Fibroblast of lung (primary cell): Measurements from ENCODE around the gene MED15. TPM values are rescaled to one million over a fixed set of nuclear protein-coding genes. Genes with fewer than 3 reads are reported as not detected.

Source experiments
- DNase-seq, 2 donors: peaks; one replicate each; pipeline versions ENCODE4 v3.0.0 to v3.0.0-alpha.2; 2010; ENCODE audit warnings: low read depth in 2 of 2
- H2AFZ ChIP-seq: 2 replicates; pipeline ENCODE4 v1.5.1; 2012; ENCODE audit warnings: low read length, control low read depth, inconsistent platforms
- H3K27ac ChIP-seq: 2 replicates; pipeline ENCODE4 v1.5.1; 2011; ENCODE audit warnings: low read length, control low read depth; ENCODE audit not compliant: insufficient read depth
- H3K27me3 ChIP-seq: 2 replicates; pipeline ENCODE4 v1.5.1; 2011; ENCODE audit warnings: mild to moderate bottlenecking, low read length; ENCODE audit not compliant: control insufficient read depth, insufficient read depth
- H3K36me3 ChIP-seq: 2 replicates; pipeline ENCODE4 v1.5.1; 2011; ENCODE audit warnings: low read length; ENCODE audit not compliant: control insufficient read depth, insufficient read depth
- H3K4me1 ChIP-seq: 2 replicates; pipeline ENCODE4 v1.5.1; 2011; ENCODE audit warnings: low read length; ENCODE audit not compliant: control insufficient read depth, insufficient read depth; ENCODE audit errors: extremely low read depth
- H3K4me2 ChIP-seq: 2 replicates; pipeline ENCODE4 v1.5.1; 2011; ENCODE audit warnings: low read length, control low read depth; ENCODE audit not compliant: insufficient read depth; ENCODE audit errors: extremely low read depth
- H3K4me3 ChIP-seq, 4 experiments: fragments of 200-600 bp in 1 of 4; sonication (generic) in 1 of 4; replicated peaks in 1 of 4; 2 replicates each; pipeline ENCODE4 v1.5.1; 2011 to 2016; ENCODE audit warnings: low read length in 4 of 4, low read depth in 3 of 4, mild to moderate bottlenecking in 3 of 4, control low read depth in 2 of 4, inconsistent platforms in 1 of 4, mixed read lengths in 1 of 4; ENCODE audit not compliant: insufficient read depth in 1 of 4; ENCODE audit errors: control extremely low read depth in 1 of 4
- H3K79me2 ChIP-seq: 2 replicates; pipeline ENCODE4 v1.5.1; 2012; ENCODE audit warnings: mild to moderate bottlenecking, low read length, inconsistent platforms; ENCODE audit not compliant: control insufficient read depth, insufficient read depth
- H3K9ac ChIP-seq: 2 replicates; pipeline ENCODE4 v1.5.1; 2011; ENCODE audit warnings: mild to moderate bottlenecking, low read length, control low read depth; ENCODE audit not compliant: insufficient read depth
- H3K9me3 ChIP-seq: 2 replicates; pipeline ENCODE4 v1.5.1; 2012; ENCODE audit warnings: low read depth, low read length; ENCODE audit not compliant: control insufficient read depth, insufficient read depth
- H4K20me1 ChIP-seq: 2 replicates; pipeline ENCODE4 v1.5.1; 2011; ENCODE audit warnings: low read length; ENCODE audit not compliant: control insufficient read depth, insufficient read depth; ENCODE audit errors: extremely low read depth
- CTCF ChIP-seq, 2 donors: IDR thresholded peaks in 1 of 2; conservative IDR thresholded peaks in 1 of 2; 1 replicate in 1 of 2; 2 replicates in 1 of 2; pipeline ENCODE4 v1.5.1; 2011 to 2012; ENCODE audit warnings: low read length in 2 of 2, control low read depth in 1 of 2, inconsistent platforms in 1 of 2, low read depth in 1 of 2, mild to moderate bottlenecking in 1 of 2
- EZH2 ChIP-seq: IDR thresholded peaks from 2 replicates; pipeline ENCODE4 v1.5.1; 2012; ENCODE audit warnings: low read length, control low read depth, mild to moderate bottlenecking; ENCODE audit errors: missing control alignments
- polyA plus RNA-seq, 2 donors: library from polyadenylated mRNA; depleted of rRNA in 1 of 2; stranded (reverse) in 1 of 2; unstranded in 1 of 2; fragments of >200 nt; gene quantifications; 2 replicates each; pipeline ENCODE4 v1.2.1, GENCODE V29; 2011 to 2012; ENCODE audit warnings: missing spikeins in 1 of 2
- total RNA-seq: library from RNA; depleted of rRNA; stranded (reverse); fragments of >200 nt; gene quantifications from 2 replicates; pipeline ENCODE4 v1.2.1, GENCODE V29; 2014

Gene MED15
- total and polyA plus RNA-seq, 2 donors (not counting 1 experiment from before 2014, with no cell fraction given), result 28.6 TPM

- DNase-seq, result no peak
- Histone ChIP-seq H3K4me2 (no peak overlapping the region), H3K27ac (no peak overlapping the region), H2AFZ (no peak overlapping the region), H3K36me3 (peaks cover 21% of the 10 kb centered on the region), H3K79me2 (peaks cover 49% of the 10 kb centered on the region), H3K4me1 (peaks cover 7% of the 10 kb centered on the region), H4K20me1 (no peaks in the 10 kb centered on the region), H3K4me3 (no peak overlapping the region), H3K27me3 (no peaks in the 10 kb centered on the region), H3K9ac (no peak overlapping the region), H3K9me3 (no peaks in the 10 kb centered on the region)
- TF ChIP-seq EZH2 (no peak), CTCF (conservative IDR thresholded peaks at IDR 0.05 in 1 of 2, IDR thresholded peaks at IDR 0.05 in 1 of 2; ENCODE audit: low read depth in 1 of 2, low read length in 2 of 2) (no peak)
These were observed 51.9 kb downstream of the MED15 start for GRCh38 chr22:20559174-20559760.

GRCh38 chr22:20560716-20561115 lies 53.3 kb downstream of the MED15 start:
- H4K20me1 ChIP-seq, result no peaks in the 10 kb centered on the region
- DNase-seq, result no peak
- H3K9me3 ChIP-seq, result no peaks in the 10 kb centered on the region
- no peaks in the 10 kb centered on the region for H3K27me3 ChIP-seq
- H3K36me3 ChIP-seq, result peaks cover 23% of the 10 kb centered on the region
- H3K4me1 ChIP-seq, result peaks cover 7% of the 10 kb centered on the region
- H3K4me3 ChIP-seq, result no peak overlapping the region
- no peak overlapping the region for H3K9ac ChIP-seq
- TF ChIP-seq CTCF (conservative IDR thresholded peaks at IDR 0.05 in 1 of 2, IDR thresholded peaks at IDR 0.05 in 1 of 2; ENCODE audit: low read depth in 1 of 2, low read length in 2 of 2) (no peak), EZH2 (no peak)
- H3K79me2 ChIP-seq, result peaks cover 37% of the 10 kb centered on the region
- no peak overlapping the region for H3K4me2 ChIP-seq
- no peak overlapping the region for H3K27ac ChIP-seq
- H2AFZ ChIP-seq, result no peak overlapping the region

GRCh38 chr22:20561882-20562281 lies 54.5 kb downstream of the MED15 start:
- Histone ChIP-seq H3K9me3 (no peaks in the 10 kb centered on the region), H3K4me1 (peaks cover 15% of the 10 kb centered on the region), H3K4me2 (no peak overlapping the region), H3K36me3 (peaks cover 29% of the 10 kb centered on the region), H2AFZ (no peak overlapping the region), H3K79me2 (peaks cover 29% of the 10 kb centered on the region), H3K27me3 (no peaks in the 10 kb centered on the region), H4K20me1 (no peaks in the 10 kb centered on the region), H3K9ac (no peak overlapping the region), H3K4me3 (no peak overlapping the region), H3K27ac (no peak overlapping the region)
- DNase-seq, result no peak
- no peak for TF ChIP-seq EZH2
- no peak for TF ChIP-seq CTCF (conservative IDR thresholded peaks at IDR 0.05 in 1 of 2, IDR thresholded peaks at IDR 0.05 in 1 of 2; ENCODE audit: low read depth in 1 of 2, low read length in 2 of 2)
